Keratinocyte (primary cell): ENCODE results near the gene CUL1.

ENCODE experiments used
- CTCF ChIP-seq, 3 experiments: IDR thresholded peaks in 1 of 3; conservative IDR thresholded peaks in 1 of 3; optimal IDR thresholded peaks in 1 of 3; 2 replicates in 2 of 3; 3 replicates in 1 of 3; pipeline versions ENCODE3 to v1.5.1; 2011; ENCODE audit warnings: low read length in 3 of 3, mild to moderate bottlenecking in 3 of 3, moderate library complexity in 2 of 3, control low read depth in 1 of 3, inconsistent platforms in 1 of 3; ENCODE audit not compliant: insufficient read depth in 2 of 3; ENCODE audit errors: extremely low read depth in 1 of 3
- EZH2 ChIP-seq: IDR thresholded peaks from one replicate; pipeline ENCODE4 v1.6.1; 2012; ENCODE audit warnings: inconsistent platforms, mild to moderate bottlenecking, low read length, moderate library complexity

- TF ChIP-seq EZH2 (no peak), CTCF (optimal IDR thresholded peaks at IDR 0.05 in 1 of 3, IDR thresholded peaks at IDR 0.05 in 1 of 3, conservative IDR thresholded peaks at IDR 0.05 in 1 of 3; ENCODE audit: extremely low read depth in 1 of 3, insufficient read depth in 2 of 3, low read length in 3 of 3) (no peak)
Measured at GRCh38 chr7:148652773-148653172, 45.9 kb upstream of the CUL1 start.
